NCI-H1694 (cell line): ENCODE measurements around the gene SAMD9L.

ENCODE experiments used
- DNase-seq: peaks from one replicate; lab custom pipeline; 2025; lab: John Stamatoyannopoulos, UW

Gene SAMD9L

DNA sequence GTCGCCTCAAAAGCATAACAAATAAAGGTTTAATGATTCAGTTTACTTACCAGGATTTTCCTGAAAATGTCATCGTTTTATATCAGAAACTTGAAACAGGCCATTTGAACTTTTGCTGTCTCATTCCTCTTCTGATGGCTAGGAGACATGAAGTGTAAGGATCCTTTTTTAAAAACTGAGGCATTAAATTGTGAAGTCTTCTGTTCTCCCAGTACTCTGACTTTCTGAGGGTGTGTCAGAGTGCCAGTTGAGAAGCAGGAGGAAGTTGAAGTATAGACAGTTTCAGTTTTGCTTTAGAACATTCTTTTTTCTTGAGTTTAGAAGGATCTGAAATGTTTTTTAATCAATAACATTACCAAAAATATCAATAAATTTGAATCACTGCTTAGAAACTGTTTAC, at the start of gene SAMD9L:
SAMD9L (minus strand) TSS at position 242 of the 400 bp plus-strand sequence. CDS start 12,414 bp downstream, outside the sequence.
- DNase-seq, result no peak

DNA sequence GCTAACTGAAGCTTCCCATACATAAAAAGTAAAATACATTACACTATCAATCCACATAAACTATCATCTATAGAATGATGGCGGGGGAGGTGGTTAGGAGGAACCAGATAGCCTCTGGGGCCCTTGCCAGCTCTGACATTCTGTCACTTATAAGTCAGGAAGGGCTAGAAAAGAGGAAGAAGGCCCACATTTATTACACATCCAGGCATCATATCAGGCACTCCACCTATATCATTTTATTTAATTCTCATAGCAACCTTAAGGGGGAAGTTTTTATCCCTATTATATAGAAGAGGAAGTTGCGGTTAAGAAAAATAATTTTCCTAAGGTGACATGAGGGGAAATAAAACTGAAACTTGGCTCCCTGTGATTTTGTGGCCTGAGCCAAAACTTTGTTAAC, 48.2 kb upstream of the SAMD9L start:
- no peak for DNase-seq

DNA sequence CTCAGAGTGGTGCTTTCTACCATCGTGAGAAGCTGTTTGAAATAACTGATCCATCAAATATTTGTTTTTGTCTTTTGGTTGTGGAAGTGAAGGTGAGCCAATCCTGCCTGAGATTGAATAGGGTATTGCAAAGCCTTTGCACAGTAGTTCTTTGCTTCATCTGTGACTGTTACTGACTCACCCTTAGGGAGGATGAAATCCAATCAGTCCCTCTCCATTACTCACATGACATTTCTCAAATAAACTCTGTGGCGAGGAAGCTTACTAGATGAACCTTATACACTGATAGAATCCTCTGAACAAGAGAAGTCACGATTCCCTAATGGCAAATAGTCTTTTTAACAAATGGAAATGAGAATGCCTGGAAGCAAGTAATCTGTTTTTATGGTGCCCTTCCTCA, 46.2 kb upstream of the SAMD9L start:
- DNase-seq, result no peak

DNA sequence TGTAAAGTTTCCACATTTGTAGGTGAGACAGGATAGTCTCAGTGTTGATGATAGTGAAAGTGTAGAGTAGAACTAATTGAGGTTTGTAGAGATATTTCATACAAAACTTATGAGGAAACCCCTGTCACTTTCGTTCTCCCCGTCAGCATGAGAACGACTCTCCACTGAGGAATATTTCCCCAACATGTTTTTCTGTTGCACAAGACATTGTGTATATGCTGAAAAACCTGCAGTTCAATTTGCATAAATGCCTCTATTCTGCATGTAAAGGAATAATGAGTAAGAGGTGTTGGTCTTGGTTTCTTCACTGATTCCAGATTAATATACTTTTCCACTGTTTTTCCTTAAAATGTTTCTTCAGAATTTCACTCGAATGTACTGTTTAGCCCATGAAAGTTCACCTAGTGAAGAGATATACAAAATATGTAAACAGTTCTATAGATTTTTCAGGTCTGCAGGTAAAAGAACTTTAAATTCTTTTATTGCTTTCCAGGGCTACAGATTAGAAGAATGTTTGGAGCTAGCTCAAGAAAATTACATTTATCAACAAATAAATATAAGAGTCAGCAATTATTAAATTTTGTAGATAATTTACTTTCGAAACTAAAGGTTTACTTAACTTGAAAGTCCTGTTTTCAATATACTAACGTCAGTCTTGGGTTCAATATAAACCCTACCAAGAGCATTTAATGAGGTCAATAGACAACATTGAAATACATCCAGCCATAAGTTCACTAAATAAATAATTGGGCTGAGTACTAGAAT, 40.9 kb upstream of the SAMD9L start:
- DNase-seq, result no peak

DNA sequence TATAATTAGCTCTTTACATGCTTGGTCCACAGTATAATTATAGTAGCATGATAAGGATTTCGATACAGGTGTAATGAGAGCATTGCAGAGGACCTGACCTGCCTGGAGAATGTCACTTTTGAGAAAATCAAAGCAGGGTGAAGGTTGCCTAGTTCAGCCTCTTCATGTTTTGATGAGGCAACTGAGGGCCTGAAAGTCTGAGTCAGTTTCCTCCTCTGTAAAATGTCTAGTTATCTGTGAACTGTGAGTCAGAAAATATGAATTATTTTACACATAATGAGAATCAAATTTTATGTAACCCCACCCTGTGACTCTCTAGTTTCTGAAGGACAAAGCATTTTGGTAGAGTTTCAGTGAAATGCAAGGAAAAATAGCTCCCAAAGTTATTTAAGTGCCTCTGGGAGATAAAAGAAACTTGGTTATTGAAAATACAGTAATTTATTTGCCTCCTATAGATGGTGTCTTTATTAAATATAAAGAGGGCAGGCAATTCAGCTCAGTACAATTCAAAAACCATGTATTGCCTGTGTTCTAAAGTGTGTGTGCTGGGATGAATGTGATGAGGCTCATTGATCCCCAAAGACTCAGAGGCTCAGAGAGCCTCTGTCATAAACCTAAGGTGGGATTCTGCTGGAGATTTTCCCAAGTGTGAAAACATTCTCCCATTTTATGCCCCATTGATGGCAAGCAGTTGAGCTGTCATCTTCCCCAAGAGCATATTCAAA, 37.3 kb upstream of the SAMD9L start:
- DNase-seq, result no peak

DNA sequence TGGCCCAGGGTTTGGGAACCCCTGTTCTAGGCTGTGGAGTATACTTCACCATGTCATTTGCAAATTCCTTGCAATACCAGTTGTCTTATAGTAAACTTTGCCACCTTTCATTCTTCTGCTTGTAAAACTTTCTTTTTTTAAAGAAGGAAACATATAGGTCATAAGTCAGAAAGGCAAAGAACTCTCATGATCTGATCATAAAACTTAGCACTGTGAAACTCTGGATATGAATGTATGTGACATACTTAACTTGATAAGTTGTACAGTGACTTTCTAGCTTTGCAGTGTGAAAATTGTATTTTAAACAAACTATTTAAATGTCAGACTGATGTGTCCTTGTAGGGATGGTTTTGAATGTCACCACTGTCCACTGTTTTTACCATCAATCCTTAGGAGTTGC, 31.0 kb upstream of the SAMD9L start:
- no peak for DNase-seq

DNA sequence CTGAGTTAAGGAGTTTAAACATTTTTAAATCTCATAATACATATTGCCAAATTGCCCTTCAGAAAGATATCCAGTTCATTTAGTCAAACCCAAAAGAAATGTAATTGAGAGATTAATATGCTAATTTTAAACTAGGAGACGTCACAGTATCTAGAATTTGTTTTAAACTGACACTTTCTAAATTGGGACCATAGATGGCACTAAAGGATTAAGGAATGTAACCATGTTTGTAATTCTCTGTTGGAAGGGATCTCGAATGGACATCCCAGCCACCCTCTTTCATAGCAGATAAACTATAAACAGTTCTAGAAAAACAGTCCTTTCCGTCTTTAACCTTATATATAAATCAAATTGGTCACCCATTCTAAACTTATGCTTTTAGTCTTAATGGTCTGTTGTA, 30.0 kb upstream of the SAMD9L start:
- DNase-seq, result peak; percentile 53

DNA sequence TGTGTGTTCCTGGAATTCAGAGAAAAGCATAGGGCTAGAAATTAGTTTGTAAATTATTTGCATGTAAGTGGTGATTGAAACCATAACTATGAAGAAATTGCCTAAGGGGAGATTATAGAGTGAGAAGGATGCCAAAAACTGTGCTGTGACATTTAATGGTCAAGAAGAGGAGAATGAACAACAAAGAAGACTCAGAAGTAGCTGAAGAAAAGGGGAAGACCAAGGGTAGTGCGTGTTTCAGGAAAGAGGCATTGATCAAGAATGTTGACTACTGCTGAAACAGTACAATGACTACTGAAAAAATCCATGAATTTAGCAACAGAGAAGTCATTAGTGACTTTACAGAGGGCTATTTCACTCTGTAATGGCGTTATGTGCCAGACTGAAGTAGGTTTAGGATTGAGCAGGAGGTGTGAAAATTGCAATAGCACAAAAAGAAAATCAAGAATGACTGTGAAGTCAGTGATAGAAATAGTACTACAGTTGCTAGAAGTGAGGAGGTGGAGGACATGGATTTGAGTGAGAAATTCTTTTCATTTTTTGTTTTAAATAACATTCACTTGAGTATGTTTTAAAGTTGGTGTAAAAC, 28.9 kb upstream of the SAMD9L start:
- no peak for DNase-seq

DNA sequence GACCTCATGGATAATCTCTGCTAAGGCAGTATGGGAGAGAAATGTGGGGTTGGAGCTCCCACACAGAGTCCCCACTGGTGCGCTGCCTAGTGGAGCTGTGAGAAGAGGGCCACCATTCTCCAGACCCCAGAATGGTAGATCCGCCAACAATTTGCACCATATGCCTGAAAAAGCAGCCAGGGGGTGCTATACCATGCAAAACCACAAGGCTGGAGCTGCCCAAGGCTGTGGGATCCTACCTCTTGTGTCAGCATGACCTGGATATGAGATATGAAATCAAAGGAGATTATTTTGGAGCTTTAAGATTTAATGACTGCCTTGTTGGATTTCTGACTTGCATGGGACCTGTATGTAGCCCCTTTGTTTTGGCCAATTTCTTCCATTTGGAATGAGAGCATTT, 27.0 kb upstream of the SAMD9L start:
- no peak for DNase-seq

DNA sequence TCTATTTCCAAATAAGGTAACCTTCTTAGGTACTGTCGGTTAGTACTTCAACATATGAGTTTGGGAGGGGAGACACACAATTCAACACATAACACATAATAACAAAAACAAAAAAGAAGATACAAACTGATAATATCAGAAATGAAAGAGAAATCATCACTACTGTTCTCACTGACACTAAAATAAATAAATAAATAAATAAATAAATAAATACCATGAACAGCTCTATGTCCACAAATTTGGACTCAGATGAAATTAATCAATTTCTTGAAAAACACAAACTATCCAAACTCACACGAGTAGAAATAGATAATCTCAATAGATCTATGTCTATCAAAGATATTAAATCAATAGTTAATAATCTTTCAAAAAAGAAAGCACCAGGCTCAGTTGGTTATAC, 24.5 kb upstream of the SAMD9L start:
- DNase-seq, result no peak

DNA sequence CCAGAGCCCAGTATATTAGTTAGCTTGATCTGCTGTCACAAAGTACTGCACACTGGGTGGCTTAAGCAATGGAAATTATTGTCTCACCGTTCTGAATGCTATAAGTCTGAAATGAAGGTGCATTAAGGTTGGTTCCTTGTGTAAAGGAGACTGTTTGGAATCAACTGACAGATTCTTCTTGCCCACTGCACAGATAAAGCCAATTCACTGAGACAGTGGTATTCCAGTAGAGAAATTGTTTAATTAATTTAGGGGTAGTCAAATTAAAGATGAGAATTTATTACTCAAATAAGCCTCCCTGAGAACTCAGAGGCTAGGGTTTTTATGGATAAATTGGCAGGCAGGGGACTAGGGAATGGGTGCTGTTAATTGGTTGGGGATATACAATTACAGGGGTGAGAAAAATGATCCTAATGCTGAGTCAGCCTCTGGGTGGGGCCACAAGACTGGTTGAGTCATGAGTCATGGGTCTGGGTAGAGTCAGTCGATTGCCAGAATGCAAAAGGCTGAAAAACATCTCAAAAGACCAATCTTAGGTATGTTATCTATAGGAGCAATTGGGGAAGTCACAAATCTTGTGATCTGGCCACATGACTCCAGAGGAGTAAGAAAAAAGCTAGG, 23.5 kb upstream of the SAMD9L start:
- DNase-seq, result no peak

DNA sequence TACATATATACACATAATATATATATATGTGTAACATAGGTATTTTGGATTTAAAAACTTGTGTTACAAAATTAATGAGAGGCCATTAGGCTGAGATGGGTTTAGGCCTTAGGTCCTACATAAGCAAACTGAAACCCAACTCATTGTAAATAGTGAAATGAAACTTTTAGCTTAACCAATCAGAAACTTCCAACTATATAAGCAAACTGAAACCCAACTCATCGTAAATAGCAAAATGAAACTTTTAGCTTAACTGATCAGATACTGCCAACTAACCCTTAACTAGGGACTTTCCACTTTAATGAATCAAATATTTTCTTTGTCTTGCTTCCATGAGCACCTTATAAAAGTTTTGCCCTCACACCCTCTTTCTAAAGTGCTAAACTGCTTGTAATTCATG, 17.3 kb upstream of the SAMD9L start:
- no peak for DNase-seq

DNA sequence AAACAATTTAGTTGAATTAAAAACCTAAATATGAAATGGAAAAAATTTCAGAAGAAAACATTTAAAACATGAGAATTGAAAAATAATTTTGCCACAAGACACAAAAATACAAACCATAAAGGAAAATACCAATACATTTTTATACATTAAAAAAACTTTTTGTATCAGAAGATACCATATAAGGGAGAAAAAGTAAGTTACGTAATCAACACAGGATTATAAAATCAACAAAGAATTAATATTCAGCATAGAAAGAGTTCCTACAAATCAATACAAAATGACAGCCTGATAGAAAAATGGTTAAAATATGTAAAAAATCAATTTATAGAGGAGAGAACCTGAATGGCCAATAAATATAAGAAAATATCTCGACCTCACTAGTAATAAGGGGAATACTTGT, 16.6 kb upstream of the SAMD9L start:
- no peak for DNase-seq

DNA sequence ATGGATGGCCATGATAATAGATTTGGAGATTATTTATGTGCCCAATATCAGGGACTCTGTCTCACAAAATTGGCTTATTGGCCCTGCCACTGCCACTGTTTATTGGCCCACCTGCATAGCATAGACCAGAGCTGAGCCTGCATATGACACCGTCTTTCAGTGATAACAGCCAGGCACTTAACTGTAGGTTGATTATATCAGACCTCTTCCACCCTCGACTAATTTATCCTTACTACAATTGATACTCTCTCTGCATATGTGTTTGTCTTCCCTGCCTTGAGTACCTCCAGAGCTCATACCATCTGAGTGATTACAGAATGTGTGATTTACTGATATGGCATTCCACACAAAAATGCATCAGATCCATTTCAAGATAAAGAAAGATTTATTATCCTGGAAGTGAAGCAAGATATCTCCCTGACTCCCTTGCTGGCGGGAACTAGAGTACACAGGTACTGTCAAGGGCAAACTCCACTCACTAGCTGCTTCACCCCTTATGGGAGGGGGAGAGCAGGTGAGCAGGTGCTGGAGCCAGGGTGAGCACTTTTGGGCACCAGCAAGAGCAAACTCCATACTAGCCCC, 13.1 kb upstream of the SAMD9L start:
- DNase-seq, result no peak

DNA sequence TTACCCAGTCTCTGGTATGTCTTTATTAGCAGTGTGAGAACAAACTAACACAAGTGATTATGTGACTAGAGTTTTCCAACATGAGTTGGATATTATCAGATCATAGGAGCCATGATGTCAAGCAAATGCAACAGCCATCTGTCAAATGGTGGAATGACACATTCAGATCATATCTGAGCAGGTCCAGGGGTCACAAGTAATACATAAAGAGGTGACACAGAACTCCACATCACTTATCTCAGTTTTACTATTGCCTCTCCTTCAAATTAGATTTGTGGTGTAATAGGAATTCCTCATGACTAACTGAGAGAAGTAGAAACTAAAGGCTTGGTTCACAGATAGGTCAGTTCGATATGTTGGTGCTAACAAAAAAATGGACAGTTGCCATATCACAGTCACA, 12.2 kb upstream of the SAMD9L start:
- DNase-seq, result no peak

DNA sequence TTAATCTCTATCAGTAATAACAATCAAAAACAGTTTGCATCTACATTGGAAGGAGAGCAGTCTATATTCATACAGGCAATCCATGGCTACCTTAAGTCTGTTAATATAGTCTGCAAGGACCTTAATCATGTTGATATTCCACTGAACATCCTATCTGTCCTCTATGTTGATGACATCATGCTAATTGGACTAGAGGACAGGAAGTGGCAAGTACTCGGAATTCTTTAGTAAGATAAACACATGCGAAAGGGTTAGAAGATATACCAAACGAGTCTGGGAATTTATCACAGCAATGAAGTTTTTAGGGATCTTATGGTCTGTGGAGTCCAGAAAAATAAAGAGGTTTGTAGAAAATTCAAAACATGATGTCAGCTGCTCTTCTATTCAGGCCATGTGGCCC, 11.3 kb upstream of the SAMD9L start:
- DNase-seq, result no peak

DNA sequence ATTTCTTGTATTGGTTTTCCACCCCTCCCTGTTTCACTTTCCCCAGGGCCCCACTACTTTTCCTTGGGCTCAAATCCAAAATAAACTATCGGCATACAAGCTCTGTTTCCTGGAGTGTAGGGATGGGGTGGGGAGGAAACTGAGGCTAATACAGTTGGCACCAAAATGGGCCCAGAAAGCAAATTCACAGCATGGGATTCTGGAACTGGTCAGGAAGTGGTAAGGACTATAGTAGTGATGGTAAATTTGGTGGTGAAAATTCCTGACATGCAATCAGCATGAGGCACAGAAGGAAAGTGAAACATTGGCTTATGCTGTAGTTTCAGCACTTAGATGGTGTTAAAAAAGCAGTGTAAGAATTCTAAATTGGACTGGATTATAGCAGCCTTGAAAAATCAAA, 8.7 kb upstream of the SAMD9L start:
- DNase-seq, result no peak

DNA sequence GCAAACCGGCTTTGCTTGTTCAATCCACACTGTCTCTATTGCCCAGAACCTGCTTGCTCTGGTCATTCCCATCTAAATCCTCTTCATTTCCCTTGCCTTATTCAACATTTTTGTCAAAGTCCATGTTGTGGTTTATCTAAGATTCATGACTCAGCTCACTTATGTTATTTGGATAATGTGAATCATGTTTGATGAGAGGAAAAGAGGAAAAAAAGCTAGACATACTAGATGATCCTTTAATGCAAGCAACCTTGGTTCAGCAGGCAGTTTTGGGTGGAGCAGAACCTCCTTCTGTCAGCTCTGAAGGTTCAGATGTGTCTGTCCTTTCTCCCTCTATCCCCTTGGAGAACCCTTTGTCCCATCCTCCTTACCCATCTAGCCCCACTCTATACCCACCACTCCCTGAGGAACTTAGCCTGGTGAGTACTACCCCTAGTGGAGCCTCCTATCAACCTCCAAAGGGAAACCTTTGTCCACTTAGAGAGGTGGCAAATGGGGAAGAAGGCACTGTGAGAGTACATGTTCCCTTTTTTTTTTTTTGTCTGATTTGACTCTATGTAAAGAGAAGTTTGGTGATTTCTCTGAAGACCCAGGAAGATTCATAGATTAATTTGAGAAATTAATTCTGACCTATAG, 2.1 kb upstream of the SAMD9L start:
- DNase-seq, result no peak

DNA sequence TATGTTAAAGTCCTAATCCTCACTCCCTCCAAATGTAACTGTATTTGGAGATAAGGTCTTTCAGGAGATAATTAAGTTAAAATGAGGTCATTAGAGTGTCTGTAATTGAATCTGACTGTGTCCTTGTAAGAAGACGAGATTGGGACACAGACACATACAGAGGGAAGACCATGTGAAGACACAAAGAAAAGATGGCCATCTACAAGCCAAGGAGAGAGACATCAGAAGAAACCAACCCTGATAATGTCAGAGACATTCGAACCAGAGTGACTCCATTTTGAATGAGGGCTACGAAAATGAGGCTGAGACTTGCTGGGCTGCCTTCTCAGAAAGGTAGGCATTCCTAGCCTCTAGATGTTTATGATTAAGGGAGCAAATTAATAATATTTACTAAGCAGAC, 542 bp upstream of the SAMD9L start:
- DNase-seq, result no peak

DNA sequence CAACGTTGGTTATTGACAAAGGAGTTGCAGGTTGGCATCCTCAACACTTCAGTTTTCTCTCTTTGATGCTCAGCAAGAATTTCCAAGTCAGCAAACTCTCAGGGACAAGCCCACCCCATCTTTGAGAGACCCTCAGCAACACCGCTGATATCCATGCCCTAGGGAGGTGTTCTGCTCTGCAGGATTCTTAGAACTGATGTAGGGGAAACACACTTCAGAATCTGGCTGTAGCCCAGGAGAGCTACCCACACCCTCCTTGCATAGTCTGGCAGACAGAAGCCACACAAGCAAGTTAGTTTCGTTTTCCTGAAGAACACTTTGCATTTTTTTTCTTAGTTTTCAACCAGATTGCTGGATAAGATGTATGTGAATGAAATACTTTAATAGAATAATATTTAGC, 822 bp downstream of the SAMD9L start:
- DNase-seq, result no peak

DNA sequence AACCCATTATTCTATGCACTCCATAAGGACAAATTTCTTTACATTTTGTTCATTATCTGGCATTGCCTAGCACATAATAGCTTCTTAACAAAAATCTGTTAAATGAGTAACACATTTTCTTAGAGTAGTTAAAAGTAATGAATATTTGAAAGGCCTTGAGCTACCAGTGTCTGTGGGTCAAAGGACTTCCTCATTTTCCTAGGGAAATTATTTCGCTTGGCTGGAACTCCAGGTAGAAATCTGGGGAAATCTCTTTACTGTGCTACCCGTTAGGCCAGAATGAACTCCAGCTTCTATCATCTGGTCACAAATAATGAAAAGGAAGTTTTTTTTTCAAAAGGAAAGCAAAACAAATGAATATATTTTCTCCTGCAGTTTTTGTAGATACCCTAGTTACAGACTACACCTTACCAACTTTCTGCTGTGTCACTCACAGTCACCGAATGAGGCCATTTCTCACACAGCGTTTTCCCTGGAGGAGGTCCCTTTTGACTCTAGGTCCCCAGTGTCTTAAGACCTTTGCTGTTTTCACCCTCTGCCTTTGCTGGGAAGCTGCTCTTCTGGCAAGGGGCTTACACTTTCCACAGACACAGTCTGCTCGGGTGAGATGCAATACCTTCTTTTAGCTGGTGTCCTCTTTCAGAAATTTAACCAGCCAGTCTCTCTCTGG, 1.6 kb downstream of the SAMD9L start:
- DNase-seq, result no peak

DNA sequence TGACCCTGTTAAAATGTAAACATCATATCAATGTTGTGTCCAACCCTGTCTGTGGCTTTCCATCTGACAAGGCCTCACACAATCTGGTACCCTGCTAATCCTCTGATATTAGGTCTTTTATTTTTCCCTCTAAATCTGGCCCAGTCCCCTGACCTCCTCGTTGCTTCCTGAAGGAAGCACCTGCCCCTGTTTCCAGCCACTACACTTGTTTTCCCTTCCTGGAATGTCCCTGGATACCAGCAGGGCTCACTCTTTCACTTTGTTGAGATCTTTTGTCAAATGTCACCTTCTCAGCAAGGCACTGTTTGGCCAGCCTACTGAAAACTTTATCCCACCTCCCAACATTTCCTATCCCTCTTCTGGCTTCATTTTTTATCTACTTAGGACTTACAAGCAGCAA, 2.1 kb downstream of the SAMD9L start:
- no peak for DNase-seq
